H1 (cell line): Measurements from ENCODE around the gene ZBTB44.

Experiments used
- POLR2AphosphoS5 ChIP-seq: IDR thresholded peaks from 2 replicates; pipeline ENCODE4 v1.6.1; 2011; ENCODE audit warnings: low read depth, low read length
- SIRT6 ChIP-seq: IDR thresholded peaks from one replicate; pipeline ENCODE4 v1.7.1; 2012; ENCODE audit warnings: low read length, inconsistent platforms
- TCF12 ChIP-seq: IDR thresholded peaks from 2 replicates; pipeline ENCODE4 v1.6.1; 2011; ENCODE audit warnings: low read depth, mild to moderate bottlenecking, low read length
- TF ChIP-seq, protein P1 (sequence below), 3 experiments: IDR thresholded peaks; 1 replicate in 2 of 3; 2 replicates in 1 of 3; pipeline versions ENCODE4 v1.5.1 to v1.6.1; 2011; ENCODE audit warnings: low read length in 3 of 3, mild to moderate bottlenecking in 3 of 3, inconsistent platforms in 2 of 3, low read depth in 1 of 3, moderate library complexity in 1 of 3; ENCODE audit not compliant: insufficient read depth in 1 of 3; ENCODE audit errors: control extremely low read depth in 1 of 3

- no peak for TF ChIP-seq TCF12
- TF ChIP-seq SIRT6: no peak
- TF ChIP-seq, protein P1, sequence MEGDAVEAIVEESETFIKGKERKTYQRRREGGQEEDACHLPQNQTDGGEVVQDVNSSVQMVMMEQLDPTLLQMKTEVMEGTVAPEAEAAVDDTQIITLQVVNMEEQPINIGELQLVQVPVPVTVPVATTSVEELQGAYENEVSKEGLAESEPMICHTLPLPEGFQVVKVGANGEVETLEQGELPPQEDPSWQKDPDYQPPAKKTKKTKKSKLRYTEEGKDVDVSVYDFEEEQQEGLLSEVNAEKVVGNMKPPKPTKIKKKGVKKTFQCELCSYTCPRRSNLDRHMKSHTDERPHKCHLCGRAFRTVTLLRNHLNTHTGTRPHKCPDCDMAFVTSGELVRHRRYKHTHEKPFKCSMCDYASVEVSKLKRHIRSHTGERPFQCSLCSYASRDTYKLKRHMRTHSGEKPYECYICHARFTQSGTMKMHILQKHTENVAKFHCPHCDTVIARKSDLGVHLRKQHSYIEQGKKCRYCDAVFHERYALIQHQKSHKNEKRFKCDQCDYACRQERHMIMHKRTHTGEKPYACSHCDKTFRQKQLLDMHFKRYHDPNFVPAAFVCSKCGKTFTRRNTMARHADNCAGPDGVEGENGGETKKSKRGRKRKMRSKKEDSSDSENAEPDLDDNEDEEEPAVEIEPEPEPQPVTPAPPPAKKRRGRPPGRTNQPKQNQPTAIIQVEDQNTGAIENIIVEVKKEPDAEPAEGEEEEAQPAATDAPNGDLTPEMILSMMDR (IDR thresholded peaks at IDR 0.05; ENCODE audit: control extremely low read depth in 1 of 3, insufficient read depth in 1 of 3, low read depth in 1 of 3, low read length in 3 of 3): no peak
- no peak for TF ChIP-seq POLR2AphosphoS5
Observed at GRCh38 chr11:130247319-130247718, 67.4 kb downstream of the ZBTB44 start.
